SK-N-SH treated with all-trans-retinoic acid at 6 μM for 48 hours (cell line): Measurements from ENCODE around the gene COL4A2.

Experiments
- ARNTL ChIP-seq: fragments of 450-650 bp; formaldehyde crosslinking; IDR thresholded peaks from 2 replicates; pipeline ENCODE4 v1.5.0; 2020; ENCODE audit warnings: low read depth, mild to moderate bottlenecking, moderate library complexity, borderline replicate concordance
- ESRRG ChIP-seq: fragments of 250-450 bp; sonication (Bioruptor Pico); IDR thresholded peaks from 2 replicates; pipeline ENCODE4 v1.6.1; 2021; ENCODE audit warnings: mild to moderate bottlenecking
- OSR1 ChIP-seq: fragments of 250-450 bp; sonication (Bioruptor Pico); IDR thresholded peaks from 2 replicates; pipeline ENCODE4 v1.8.0; 2022; ENCODE audit warnings: moderate library complexity, mild to moderate bottlenecking, inconsistent platforms
- RARB ChIP-seq: fragments of 250-450 bp; sonication (Bioruptor Pico); IDR thresholded peaks from 2 replicates; pipeline ENCODE4 v1.8.0; 2021; ENCODE audit warnings: mild to moderate bottlenecking, moderate library complexity
- TCF4 ChIP-seq: fragments of 250-450 bp; sonication (Bioruptor Pico); IDR thresholded peaks from 2 replicates; pipeline ENCODE4 v1.8.0; 2021; ENCODE audit warnings: mild to moderate bottlenecking, moderate library complexity, borderline replicate concordance
- ZC3H10 ChIP-seq: fragments of 250-450 bp; sonication (Bioruptor Pico); IDR thresholded peaks from 2 replicates; pipeline ENCODE4 v1.5.1; 2021; ENCODE audit warnings: mild to moderate bottlenecking, moderate library complexity
- ZFP3 ChIP-seq: fragments of 250-450 bp; sonication (Bioruptor Pico); IDR thresholded peaks from 2 replicates; pipeline ENCODE4 v1.5.0; 2020; ENCODE audit warnings: mild to moderate bottlenecking, moderate library complexity
- ZFP30 ChIP-seq: fragments of 450-650 bp; formaldehyde crosslinking; IDR thresholded peaks from 2 replicates; pipeline ENCODE4 v1.5.0; 2022; ENCODE audit warnings: mild to moderate bottlenecking, moderate library complexity
- ZNF8 ChIP-seq: fragments of 450-650 bp; formaldehyde crosslinking; IDR thresholded peaks from 2 replicates; pipeline ENCODE4 v1.5.0; 2020; ENCODE audit warnings: mild to moderate bottlenecking, moderate library complexity
- TF ChIP-seq, protein P1 (sequence below): fragments of 250-450 bp; sonication (Bioruptor Pico); IDR thresholded peaks from 2 replicates; pipeline ENCODE4 v1.8.0; 2020; ENCODE audit warnings: mild to moderate bottlenecking, moderate library complexity, borderline replicate concordance

DNA sequence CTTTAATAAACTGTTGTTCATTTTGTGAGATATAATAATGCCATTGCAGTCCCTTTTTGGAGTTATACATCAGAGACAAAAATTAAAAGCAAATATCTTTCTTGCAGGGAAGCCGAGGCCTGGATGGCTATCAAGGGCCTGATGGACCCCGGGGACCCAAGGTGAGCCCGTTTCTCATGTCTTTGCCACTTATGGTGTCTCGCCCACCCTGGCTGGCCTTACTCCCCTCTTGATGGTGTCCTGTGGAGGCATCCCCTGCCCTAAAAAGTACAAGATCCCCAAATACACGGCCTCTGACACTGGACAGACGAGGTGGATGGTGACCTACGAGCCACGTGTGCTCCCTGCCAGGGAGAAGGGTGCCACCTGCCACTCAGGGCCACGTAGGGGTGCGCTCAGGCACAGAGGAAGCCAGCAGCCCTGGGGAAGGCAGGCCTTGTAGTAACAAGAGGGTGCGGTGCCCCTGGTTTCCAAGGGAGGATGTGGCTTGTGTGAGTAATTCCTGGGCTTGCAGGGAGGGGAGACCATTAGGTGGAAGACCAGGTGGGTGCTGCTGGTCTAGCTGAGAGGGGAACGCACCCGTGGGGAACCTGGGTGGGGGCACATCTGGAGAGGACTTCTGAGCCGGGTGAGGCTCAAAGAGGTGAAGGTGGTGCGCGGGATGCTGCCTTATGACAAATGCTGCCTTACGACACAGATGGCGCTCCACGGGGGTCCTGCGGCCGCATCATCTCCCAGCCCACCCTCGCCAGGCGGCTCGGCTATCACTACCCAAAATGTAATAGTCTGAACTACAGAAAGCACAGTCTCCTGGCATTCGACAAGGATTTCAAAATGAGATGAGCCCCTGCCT lies 138.9 kb downstream of the COL4A2 start:
- TF ChIP-seq ZFP3 (no peak), ZC3H10 (CRISPR knock-in tag) (no peak), ZFP30 (CRISPR knock-in tag) (no peak), RARB (no peak), ESRRG (CRISPR knock-in tag) (no peak), ARNTL (CRISPR knock-in tag) (no peak), TCF4 (CRISPR knock-in tag) (no peak), ZNF8 (no peak), OSR1 (CRISPR knock-in tag) (no peak)
- TF ChIP-seq, protein P1, sequence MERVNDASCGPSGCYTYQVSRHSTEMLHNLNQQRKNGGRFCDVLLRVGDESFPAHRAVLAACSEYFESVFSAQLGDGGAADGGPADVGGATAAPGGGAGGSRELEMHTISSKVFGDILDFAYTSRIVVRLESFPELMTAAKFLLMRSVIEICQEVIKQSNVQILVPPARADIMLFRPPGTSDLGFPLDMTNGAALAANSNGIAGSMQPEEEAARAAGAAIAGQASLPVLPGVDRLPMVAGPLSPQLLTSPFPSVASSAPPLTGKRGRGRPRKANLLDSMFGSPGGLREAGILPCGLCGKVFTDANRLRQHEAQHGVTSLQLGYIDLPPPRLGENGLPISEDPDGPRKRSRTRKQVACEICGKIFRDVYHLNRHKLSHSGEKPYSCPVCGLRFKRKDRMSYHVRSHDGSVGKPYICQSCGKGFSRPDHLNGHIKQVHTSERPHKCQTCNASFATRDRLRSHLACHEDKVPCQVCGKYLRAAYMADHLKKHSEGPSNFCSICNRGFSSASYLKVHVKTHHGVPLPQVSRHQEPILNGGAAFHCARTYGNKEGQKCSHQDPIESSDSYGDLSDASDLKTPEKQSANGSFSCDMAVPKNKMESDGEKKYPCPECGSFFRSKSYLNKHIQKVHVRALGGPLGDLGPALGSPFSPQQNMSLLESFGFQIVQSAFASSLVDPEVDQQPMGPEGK = no peak
